Upper lobe of left lung (tissue), 4 donors: ENCODE data around the gene MMD2.

Experiments used
- CTCF ChIP-seq, 6 experiments: fragments of 450-650 bp in 4 of 6; fragments of 200-600 bp in 2 of 6; sonication (generic) in 2 of 6; IDR thresholded peaks; one replicate each; pipeline ENCODE4 v1.5.1; 2016 to 2019; ENCODE audit warnings: antibody characterized with exemption in 6 of 6
- POLR2AphosphoS5 ChIP-seq, 2 donors: sonication (generic); formaldehyde crosslinking; IDR thresholded peaks; one replicate each; pipeline ENCODE4 v1.5.1; 2017; ENCODE audit warnings: antibody characterized with exemption in 2 of 2

GRCh38 chr7:4871930-4872675 lies 86.9 kb downstream of the MMD2 start:
- no peak for TF ChIP-seq POLR2AphosphoS5 (IDR thresholded peaks at IDR 0.05)
- TF ChIP-seq CTCF (IDR thresholded peaks at IDR 0.05) = no peak
